ENCODE data around the gene TINCR.

The TINCR gene

DNA sequence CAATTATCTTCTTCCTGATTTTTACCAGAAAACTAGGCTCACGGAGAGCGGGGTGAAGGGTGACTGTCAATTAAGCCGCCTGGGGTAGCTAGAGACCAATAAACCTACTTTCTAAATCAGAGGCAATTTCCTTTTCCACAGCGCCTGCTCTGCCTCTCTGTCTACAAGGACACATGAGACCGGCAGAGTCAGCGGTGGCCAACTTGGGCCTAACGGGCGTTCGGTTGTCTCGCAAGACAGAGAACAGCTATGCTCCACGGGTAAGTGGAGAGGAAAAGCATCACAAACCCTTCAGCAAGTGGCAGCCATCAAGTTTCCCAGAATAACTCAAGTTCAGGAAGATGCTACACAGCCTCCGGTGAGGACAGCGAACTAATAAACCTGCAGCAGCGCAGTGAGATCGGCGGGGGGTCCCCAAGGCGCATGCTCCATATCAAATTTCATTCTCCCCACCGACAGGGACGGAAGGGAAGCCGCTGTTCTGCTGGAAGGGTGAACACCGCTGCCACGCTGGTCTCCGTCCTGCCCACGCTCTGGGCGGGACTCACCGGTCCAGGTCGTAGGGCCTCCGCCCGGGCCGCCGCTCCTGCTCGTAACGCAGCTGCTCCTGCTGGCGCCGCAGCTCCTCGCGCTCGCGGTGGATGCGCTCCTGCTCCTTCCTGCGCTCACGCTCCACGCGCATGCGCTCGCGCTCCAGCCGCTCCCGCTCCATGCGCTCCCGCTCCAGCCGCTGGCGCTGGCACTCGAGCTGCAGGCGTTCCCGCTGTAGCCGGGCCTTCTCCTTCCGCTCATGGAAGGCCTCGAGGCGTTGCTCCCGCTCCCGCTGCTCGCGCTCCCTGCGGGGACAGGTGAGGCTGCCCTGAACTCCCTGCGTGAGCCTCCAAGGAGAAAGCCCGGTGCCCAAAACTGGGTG lies 25.8 kb upstream of the TINCR start:
- no peak overlapping the region for H3K27ac ChIP-seq
- TF ChIP-seq, protein P1, sequence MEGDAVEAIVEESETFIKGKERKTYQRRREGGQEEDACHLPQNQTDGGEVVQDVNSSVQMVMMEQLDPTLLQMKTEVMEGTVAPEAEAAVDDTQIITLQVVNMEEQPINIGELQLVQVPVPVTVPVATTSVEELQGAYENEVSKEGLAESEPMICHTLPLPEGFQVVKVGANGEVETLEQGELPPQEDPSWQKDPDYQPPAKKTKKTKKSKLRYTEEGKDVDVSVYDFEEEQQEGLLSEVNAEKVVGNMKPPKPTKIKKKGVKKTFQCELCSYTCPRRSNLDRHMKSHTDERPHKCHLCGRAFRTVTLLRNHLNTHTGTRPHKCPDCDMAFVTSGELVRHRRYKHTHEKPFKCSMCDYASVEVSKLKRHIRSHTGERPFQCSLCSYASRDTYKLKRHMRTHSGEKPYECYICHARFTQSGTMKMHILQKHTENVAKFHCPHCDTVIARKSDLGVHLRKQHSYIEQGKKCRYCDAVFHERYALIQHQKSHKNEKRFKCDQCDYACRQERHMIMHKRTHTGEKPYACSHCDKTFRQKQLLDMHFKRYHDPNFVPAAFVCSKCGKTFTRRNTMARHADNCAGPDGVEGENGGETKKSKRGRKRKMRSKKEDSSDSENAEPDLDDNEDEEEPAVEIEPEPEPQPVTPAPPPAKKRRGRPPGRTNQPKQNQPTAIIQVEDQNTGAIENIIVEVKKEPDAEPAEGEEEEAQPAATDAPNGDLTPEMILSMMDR (conservative IDR thresholded peaks at IDR 0.05), result no peak

DNA sequence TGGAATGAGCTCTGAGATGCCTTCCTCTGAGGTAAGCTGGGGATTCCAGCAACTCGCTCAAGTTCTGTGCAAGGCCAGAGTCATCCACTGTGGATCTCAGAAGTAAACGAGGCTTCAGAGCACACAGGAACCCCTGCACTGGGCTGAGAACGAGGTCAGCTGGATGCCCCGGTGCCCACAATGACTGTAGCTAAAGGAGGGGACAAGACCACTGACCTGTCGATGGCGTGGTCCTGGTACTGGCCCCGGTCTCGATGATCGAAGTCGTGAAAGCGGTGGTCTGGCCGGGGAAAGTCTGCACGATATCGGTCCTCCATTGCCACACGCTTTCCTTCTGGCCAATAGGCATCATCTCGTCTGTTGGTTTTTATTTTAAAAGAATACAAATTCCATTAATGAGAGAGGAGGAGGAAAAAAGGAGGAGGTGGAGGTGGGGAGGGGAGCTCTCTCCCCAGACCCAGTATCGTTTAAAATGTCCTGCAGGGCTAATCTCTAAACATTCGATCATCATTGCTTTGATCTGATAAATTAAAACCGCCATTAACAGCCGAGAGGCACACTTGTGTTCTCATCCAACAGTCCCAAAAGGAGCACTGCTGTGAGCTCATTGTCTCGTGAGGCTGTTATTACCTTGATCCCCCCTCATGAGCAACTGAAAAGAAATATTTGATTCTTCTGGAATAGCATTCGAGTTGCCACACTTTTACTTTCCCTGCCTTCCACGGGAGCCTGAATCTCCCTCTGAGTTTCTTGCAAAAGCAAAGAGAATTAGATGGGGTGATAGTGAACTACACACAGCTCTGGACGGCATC lies 25.0 kb upstream of the TINCR start:
- TF ChIP-seq, protein P1 (conservative IDR thresholded peaks at IDR 0.05), result no peak
- no peak overlapping the region for H3K27ac ChIP-seq

DNA sequence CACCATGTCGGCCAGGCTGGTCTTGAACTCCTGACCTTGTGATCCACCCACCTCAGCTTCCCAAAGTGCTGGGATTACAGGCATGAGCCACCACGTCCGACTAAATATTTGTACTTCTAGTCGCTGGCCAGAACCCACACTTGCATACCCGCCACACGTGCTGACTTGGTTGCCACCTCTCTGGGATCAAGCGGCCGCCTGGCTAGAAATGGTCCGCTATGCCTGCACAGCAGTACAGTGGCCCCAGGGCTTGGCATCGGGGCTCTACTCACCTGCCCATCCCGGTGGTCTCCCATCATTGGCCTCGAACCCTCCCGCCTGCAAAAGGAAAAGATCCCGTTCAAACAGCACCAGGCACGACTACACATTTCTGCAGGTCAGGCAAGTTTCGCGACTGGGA lies 23.7 kb upstream of the TINCR start:
- H3K27ac ChIP-seq, result no peak overlapping the region
- TF ChIP-seq, protein P1 (conservative IDR thresholded peaks at IDR 0.05), result no peak

DNA sequence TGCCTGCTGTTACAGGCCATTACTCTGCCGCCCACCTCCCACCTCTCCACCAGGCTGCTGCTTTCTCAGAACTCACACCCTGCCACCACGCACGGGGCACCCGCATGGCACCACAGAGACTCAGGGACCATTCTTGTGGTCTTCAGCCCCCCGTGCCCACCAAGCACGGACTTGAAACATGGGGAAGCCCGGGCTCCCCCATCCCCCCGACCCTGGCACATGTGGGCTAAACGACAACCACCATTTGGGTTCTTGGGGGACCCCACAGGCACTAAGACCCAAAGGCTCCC lies 23.1 kb upstream of the TINCR start:
- H3K27ac ChIP-seq, result no peak overlapping the region
- TF ChIP-seq, protein P1 (conservative IDR thresholded peaks at IDR 0.05), result no peak

DNA sequence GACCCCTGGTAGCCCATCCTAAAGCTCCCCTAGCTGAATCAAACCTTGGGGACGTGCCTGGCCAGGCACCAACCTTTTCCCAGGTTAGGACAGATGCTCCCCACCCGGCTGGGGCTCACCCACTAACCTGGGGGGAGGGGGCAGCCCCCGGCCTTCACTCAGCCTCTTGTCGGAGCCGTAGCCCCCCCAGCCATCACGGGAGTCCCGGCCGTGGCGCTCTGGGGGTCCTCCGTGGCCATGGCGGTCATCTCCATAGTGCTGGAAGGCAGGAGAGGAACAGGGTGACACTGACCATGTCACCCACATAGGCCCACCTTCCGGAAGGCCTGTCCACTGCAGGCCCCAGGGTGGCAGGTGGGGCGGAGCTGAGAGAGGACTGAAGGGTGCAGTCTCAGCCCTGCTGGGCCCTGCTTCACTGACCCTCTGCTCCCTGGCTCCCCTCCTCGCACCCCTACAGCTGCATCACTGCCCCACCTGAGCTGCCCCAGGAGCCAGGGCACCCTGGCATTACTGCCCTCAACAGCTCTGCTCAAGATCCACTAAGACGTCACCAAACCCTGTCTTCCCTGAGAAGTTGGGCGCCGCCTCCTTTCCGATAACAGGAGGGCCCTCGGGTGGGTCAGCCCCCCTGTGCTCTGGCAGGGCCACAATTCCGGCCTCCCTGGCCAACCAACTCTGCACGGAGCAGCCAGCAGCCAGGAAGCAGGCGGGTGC lies 22.6 kb upstream of the TINCR start:
- TF ChIP-seq, protein P1 (conservative IDR thresholded peaks at IDR 0.05), result no peak
- H3K27ac ChIP-seq, result no peak overlapping the region

DNA sequence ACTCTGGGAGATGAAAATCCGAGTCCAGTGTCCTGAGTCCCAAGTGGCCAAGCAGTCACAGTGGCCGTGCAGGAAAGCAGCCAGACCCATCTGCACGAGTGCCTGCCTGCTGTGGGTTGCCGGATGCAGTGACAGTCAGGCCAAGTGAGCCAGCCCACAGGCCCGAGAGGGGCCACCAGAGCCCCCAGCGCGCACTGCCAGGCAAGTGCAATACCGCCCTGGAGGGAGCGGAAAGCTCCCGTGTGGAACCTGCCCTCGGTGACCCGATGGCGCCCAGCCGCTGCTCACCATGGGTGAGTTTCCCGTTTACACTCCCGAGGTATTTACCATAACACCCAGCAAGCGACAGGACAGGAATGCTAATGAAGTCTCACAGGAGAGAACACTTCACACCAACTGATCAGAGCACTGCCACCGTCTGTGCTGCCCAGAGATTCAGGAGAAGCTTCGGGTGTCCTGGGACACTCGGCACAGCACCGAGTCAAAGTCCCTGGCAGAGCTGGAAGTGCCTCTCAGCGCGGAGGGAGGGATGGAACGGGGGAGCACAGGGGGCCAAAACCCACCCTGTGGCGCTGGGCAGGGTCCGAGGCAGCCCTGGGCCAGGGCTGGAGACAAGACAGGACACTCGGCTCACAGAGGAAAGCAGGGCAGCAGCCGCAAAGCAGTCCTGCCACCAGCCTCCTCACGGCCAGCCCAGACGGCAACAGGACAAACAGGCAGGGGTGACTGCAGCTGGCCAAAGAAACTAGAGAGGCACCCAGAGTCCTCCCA lies 21.3 kb upstream of the TINCR start:
- TF ChIP-seq, protein P1 (conservative IDR thresholded peaks at IDR 0.05), result no peak
- no peak overlapping the region for H3K27ac ChIP-seq

Measured in VCaP (cell line).